GM10248 (cell line): ENCODE data around the gene CRELD1.
"Not testable (repeated sequence)": the region's sequence is repeated elsewhere in the genome, so short reads cannot be mapped to it uniquely, and the experiment has no call there.

ENCODE experiments used
- CTCF ChIA-PET: fragments of 300-600 bp; sonication (Branson Sonifier 250); formaldehyde crosslinking; extraction: SDS; loops from one replicate; lab custom pipeline; 2021; ENCODE audit warnings: antibody characterized with exemption; lab: Yijun Ruan, JAX
- POLR2A ChIA-PET: fragments of 350-650 bp; sonication (Branson Sonifier 250); formaldehyde crosslinking; extraction: SDS; loops from one replicate; lab custom pipeline; 2020; ENCODE audit warnings: antibody characterized with exemption; lab: Yijun Ruan, JAX
- DNase-seq: peaks from one replicate; pipeline ENCODE4 v3.0.0; 2012; ENCODE audit errors: extremely low spot score
- TF ChIP-seq, protein P1 (sequence below): IDR thresholded peaks from 2 replicates; pipeline ENCODE4 v1.5.1; 2012; ENCODE audit warnings: mild to moderate bottlenecking, low read depth; ENCODE audit errors: extremely low read depth, missing control alignments, control extremely low read depth

CRELD1 gene

DNA sequence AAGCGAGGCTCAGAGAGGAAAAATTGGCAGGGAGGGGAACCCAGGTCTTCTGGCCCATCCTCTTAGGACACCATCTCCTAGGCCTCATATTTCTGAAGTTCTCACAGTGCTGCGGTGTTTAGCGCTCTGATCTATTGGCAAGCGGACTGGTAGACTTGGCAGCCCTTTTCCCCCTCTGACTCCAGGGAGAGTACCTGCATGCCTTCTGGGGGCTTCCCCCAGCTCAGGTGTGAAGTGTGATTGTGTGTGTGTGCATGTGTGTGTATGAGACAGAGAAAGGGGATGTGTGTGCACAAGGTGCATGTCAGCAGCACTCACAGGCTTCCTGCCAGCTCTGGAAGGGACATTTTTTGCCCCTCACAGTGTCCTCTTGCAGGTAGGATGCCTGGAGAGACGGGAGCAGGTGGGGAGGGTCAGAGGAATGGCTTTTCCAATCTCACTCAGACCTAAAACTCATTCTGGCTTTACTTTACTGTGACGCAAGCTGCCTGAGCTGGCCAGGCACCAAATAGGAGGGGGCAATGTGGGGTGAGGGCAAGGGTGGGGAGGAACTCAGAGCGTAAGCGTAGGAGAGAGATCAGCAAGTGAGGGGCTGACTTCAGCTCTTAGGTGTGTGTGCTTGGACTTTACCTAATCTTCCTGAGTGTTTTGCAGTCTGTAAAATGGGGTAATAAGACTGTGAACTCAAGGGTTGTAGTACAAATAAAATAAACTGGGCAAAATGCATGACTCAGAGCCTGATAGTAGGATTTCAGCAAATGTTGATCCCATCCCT lies 35.0 kb upstream of the CRELD1 start:
- ChIA-PET CTCF (interaction anchor here (1.0 to 1.5 kb wide), 2 partner anchors 12 to 34 kb away, joined by 3 to 4 read pairs; no protein-coding TSS in a partner anchor), POLR2A (no interaction called here)

DNA sequence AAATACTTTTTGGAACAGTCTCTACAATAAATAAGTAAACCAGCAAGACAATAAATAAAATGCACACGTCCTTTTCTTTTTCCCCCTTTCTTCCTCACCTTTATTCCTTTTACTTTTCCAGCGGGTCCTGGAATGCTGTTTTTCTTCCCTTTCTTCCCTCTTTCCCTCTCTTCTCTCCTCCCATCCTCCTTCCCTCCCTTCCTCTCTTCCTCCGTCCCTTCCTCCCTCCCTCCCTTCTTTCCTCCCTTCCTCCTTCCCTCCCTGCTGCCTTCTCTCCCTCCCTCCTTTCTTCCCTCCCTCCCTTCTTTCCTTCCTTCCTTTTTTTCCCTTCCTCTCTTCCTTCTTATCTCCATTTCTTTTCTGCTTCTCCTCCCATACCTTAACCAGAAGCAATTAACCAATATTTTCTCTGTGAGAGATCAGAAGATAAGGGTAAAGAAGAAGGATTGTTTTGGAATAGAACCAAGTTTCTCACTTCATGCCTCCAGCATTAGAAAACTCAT lies 34.3 kb upstream of the CRELD1 start:
- POLR2A ChIA-PET, result no interaction called here
- no peak for DNase-seq
- TF ChIP-seq, protein P1, sequence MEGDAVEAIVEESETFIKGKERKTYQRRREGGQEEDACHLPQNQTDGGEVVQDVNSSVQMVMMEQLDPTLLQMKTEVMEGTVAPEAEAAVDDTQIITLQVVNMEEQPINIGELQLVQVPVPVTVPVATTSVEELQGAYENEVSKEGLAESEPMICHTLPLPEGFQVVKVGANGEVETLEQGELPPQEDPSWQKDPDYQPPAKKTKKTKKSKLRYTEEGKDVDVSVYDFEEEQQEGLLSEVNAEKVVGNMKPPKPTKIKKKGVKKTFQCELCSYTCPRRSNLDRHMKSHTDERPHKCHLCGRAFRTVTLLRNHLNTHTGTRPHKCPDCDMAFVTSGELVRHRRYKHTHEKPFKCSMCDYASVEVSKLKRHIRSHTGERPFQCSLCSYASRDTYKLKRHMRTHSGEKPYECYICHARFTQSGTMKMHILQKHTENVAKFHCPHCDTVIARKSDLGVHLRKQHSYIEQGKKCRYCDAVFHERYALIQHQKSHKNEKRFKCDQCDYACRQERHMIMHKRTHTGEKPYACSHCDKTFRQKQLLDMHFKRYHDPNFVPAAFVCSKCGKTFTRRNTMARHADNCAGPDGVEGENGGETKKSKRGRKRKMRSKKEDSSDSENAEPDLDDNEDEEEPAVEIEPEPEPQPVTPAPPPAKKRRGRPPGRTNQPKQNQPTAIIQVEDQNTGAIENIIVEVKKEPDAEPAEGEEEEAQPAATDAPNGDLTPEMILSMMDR, result no peak
- CTCF ChIA-PET, result interaction anchor here (1.4 kb wide), 1 partner anchor 9 kb away, joined by 3 read pairs; no protein-coding TSS in a partner anchor

More for the DNA sequence above, 35.0 kb upstream of the CRELD1 start:
- no peak for DNase-seq
- TF ChIP-seq, protein P1, result no peak

DNA sequence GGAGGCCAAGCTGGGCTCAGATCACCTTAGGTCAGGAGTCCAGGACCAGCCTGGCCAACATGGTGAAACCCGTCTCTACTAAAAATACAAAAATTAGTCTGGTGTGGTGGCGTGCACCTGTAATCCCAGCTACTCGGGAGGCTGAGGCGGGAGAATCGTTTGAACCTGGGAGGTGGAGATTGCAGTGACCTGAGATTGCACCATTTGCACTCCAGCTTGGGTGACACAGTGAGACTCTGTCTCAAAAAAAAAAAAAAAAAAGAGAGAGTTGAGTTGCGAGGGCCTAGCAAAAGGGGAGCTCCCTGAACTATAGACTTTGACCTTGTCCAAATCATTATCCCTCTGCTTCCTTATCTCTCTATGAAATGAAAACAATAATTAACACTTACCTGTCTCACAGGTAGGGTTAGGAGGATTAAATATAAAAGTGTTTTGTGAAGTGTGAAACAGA lies 32.6 kb upstream of the CRELD1 start:
- ChIA-PET CTCF (interaction anchor here (1.3 to 3.5 kb wide), 4 partner anchors 8 to 24 kb away, joined by 3 to 25 read pairs (median 5); partner anchors contain the start of gene JAGN1), POLR2A (interaction anchor here (0.7 kb wide), 1 partner anchor 376 kb away, joined by 6 read pairs; no protein-coding TSS in a partner anchor)
- DNase-seq, result not testable (repeated sequence)

DNA sequence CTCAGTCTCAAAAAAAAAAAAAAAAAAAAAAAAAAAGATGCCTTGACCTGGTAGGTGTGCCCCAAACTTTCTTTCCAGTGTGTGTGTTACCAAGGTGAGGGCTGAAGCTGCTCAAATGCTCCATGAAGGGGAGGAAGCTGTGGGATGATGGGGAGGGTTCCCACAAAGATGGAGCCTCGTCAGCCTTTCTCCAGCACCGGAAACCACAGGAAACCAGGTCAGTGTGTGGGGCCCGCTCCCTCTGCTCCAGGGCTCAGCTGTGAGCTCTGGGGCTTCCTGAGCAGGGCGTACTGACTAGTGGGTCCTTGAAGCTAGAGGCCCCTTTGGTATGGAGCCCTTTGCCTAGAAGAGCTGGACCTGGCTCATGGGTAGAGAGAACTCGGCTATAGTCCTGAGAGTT lies 31.7 kb upstream of the CRELD1 start:
- ChIA-PET CTCF (interaction anchor here (1.3 to 3.5 kb wide), 4 partner anchors 9 to 31 kb away, joined by 3 to 25 read pairs (median 6); no protein-coding TSS in a partner anchor), POLR2A (no interaction called here)
- TF ChIP-seq, protein P1, result no peak
- no peak for DNase-seq

DNA sequence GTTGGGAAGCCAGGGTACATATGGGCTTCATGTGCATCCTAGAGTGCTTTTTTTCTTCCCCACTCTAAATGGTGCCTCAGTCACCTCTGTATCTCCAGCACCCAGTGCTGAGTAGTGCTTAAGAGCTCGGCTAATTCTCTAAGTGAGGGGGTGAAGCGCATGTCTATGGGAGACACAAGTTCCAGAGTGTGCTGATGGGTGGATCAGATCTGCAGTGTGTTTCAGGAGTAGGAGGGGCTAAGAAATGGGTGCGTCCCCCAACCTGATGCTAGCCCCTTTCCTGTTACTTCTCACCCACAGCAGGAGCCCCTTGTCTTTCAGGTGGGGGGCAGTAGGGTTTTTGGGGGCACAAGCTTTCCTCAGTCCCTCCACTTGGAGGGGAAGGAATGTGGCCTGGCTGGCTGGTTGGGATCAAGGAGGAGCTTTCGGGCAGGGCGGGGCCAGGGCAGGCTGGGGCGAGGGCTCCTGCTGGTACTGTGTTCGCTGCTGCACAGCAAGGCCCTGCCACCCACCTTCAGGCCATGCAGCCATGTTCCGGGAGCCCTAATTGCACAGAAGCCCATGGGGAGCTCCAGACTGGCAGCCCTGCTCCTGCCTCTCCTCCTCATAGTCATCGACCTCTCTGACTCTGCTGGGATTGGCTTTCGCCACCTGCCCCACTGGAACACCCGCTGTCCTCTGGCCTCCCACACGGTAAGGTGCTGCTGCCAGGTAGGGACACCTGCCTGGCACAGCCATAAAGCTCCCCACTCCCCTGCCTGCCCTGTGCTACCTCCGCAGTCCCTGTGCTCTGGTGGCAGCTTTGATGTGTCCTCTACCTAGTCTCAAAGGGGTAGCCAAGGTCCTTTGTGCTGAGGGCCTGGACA lies 31.0 kb upstream of the CRELD1 start, which contains the start of gene IL17RE:
Gene IL17RE, plus strand, starts transcription at position 477 of the 866 bp plus-strand sequence. Its CDS starts 85 bp downstream, at position 562.
- CTCF ChIA-PET, result interaction anchor here (2.0 to 3.5 kb wide), 3 partner anchors 9 to 30 kb away, joined by 5 to 25 read pairs (median 6); no protein-coding TSS in a partner anchor
- DNase-seq, result no peak
- TF ChIP-seq, protein P1, result no peak
- POLR2A ChIA-PET, result no interaction called here

DNA sequence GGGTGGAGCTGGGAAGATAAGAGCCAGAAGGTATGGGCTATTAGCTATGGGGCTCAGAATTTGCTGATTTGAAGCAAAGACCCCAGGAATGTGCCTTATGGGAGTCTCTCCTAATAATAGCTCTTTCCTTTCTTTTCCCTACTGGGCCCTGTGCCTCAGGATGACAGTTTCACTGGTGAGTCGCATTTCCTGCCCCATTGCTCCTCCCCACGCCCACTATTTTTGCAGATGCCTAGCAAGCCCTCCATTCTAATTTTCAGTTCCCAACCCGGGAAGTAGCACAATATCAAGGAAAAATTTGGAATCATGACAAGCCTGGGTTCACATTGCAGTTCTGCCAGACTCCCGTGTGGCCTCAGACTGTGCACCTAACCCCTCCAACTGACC lies 30.4 kb upstream of the CRELD1 start:
- TF ChIP-seq, protein P1, result no peak
- ChIA-PET POLR2A (no interaction called here), CTCF (interaction anchor here (2.0 to 3.5 kb wide), 3 partner anchors 10 to 29 kb away, joined by 5 to 25 read pairs (median 6); no protein-coding TSS in a partner anchor)
- DNase-seq, result no peak
